T-helper 1 cell treated with Interleukin-12 subunit alpha and Interleukin-12 subunit beta and Interleukin-4 antibody, amounts not matched to agents 30 μg/mL and 1 μg/mL, for 36 hours (primary cell): ENCODE results near the gene SIX3.

Experiments used
- H3K27ac Mint-ChIP-seq: one replicate; pipeline ENCODE4 v1.8.0; 2021; ENCODE audit warnings: mild to moderate bottlenecking, mixed read lengths
- H3K27me3 Mint-ChIP-seq: one replicate; pipeline ENCODE4 v1.8.0; 2021; ENCODE audit warnings: low read depth, mixed read lengths
- H3K36me3 Mint-ChIP-seq: one replicate; pipeline ENCODE4 v1.8.0; 2021; ENCODE audit warnings: low read depth, mixed read lengths
- H3K4me1 Mint-ChIP-seq: one replicate; pipeline ENCODE4 v1.8.0; 2021; ENCODE audit warnings: low read depth, mixed read lengths
- H3K4me3 Mint-ChIP-seq: one replicate; pipeline ENCODE4 v1.8.0; 2021; ENCODE audit warnings: mild to moderate bottlenecking, moderate library complexity, mixed read lengths
- H3K9me3 Mint-ChIP-seq: one replicate; pipeline ENCODE4 v1.8.0; 2021; ENCODE audit warnings: mixed read lengths

The SIX3 gene

DNA sequence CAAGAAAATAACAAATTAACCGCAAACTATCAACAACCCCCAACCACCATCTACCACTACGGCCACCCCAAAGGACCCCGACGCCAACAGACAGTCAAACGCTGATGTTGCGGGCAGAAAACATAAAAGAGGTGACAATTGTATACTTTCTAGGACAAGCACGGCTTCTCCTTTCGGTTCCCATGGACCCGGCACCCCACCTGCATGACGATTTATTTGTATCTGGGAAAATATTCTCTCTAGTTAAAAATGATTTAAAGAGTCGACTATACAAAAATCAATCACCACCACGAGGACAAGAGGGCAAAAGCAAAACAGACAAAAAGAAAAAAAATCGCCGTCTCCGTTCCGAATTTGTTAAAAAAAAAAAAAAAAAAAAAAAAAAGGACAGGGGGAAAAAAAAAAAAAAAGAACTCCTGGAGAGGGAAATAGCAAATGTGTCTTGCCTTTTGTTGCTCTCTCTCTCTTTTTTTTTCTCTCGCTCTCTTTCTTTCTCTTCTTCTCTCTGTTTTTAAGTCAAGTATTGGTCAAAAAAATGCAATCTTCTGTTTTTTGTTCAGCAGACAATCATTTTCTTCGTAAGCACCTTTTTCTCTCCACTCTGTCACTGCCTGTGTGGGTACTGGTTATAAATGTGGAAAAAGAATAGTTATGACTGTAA, 3.6 kb downstream of the SIX3 start:
- H3K4me3 Mint-ChIP-seq, result no peak overlapping the region
- no peaks in the 10 kb centered on the region for H3K36me3 Mint-ChIP-seq
- peaks cover 9% of the 10 kb centered on the region for H3K4me1 Mint-ChIP-seq
- H3K27me3 Mint-ChIP-seq, result peaks cover 88% of the 10 kb centered on the region
- no peaks in the 10 kb centered on the region for H3K9me3 Mint-ChIP-seq
- peak overlapping the region; percentile 60 for H3K27ac Mint-ChIP-seq

GRCh38 chr2:44945676-44946371, 4.3 kb downstream of the SIX3 start:
- no peak overlapping the region for H3K27ac Mint-ChIP-seq
- no peak overlapping the region for H3K4me3 Mint-ChIP-seq
- no peaks in the 10 kb centered on the region for H3K9me3 Mint-ChIP-seq
- H3K4me1 Mint-ChIP-seq, result peaks cover 9% of the 10 kb centered on the region
- no peaks in the 10 kb centered on the region for H3K36me3 Mint-ChIP-seq
- H3K27me3 Mint-ChIP-seq, result peaks cover 88% of the 10 kb centered on the region

DNA sequence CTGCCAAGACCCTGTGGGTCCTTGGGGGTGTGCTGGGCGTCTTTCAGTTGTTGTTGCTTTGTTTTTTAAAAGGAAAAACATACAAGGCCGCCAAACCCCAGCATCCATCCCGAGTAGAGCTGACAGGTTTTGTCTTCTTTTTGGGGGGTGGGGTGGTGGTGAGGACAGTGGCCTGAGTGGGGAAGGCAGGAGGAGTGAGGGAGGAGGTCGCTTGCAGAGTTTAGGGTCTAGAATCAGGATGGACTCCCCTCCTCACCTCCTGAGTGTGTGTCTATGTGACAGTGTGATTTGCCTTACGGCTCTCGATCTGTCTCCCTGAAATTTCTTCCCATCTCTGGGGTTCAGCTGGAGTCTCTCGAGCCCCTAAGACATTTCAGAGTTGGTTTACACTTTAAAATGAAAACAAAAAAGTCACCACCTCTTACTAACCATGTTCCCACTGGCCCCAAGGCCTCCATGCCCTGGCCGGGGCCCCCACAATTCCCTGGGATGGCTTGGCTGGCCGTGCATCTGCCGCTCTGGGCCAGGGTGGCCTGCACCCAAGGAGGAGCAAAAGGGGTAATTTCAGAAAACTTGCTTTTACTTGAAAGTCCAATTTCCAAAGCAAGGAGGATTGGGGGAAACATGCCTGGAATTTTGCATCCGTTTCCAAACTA, 5.0 kb downstream of the SIX3 start:
- H3K27me3 Mint-ChIP-seq, result peaks cover 88% of the 10 kb centered on the region
- H3K9me3 Mint-ChIP-seq, result no peaks in the 10 kb centered on the region
- no peaks in the 10 kb centered on the region for H3K36me3 Mint-ChIP-seq
- H3K4me1 Mint-ChIP-seq, result peaks cover 6% of the 10 kb centered on the region
- no peak overlapping the region for H3K27ac Mint-ChIP-seq
- no peak overlapping the region for H3K4me3 Mint-ChIP-seq

DNA sequence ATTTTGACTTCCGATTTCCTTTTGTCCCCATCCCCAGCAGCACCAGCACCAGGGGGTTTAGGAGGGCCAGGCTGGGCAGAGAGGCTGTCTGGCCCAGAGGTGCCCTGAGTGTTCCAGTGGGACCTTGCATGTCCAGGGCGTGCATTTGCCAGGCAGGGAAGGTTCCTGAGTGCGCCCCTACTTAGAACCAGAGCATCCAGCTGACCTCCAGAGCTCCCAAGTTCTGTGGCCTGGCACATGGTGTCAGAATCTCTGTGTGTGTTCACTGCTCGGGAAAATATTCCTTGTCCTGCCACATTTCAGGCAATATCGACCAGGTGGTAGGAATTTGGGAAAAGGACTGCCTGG, 5.5 kb downstream of the SIX3 start:
- Mint-ChIP-seq H3K9me3 (no peaks in the 10 kb centered on the region), H3K27me3 (peaks cover 86% of the 10 kb centered on the region), H3K27ac (no peak overlapping the region), H3K4me1 (peaks cover 3% of the 10 kb centered on the region), H3K36me3 (no peaks in the 10 kb centered on the region), H3K4me3 (no peak overlapping the region)

DNA sequence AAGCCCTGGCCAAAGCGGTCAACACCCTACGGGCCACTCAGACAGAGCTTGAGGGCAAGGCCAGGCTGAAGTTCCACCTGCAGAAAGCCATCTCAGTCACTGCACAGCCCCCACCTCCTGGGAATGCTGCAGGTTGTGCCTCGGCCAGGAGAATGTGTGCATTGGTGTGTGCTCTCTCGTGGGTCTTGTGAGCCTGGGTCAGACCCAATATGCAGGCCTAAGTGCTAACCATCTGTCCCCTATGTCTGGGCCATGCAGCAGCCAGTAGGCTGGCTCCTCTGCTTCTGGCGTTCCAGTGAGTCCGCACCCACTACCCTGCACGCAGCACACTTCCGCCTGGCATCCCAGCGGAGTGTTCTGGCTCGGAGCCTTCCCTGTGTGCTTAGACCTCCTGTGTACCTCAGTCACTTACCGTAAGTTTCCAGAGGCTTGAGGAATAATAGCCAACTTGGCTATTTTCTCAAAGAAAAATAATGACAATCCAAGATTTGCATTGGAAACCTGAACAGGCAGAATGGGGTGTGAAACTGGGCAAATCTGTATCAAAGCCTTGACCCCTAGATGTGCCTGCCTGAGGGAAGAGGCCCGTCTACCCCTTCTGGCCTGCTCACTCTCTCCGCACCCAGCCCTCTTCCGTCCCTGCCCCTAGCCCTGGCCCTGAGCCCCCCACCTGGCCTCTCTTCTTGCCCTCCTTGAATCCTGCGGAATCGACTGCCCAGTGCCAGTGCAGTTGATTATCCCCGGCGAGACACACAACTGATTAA, 7.2 kb downstream of the SIX3 start:
- Mint-ChIP-seq H3K9me3 (no peaks in the 10 kb centered on the region), H3K4me1 (peaks cover 5% of the 10 kb centered on the region), H3K4me3 (no peak overlapping the region), H3K36me3 (no peaks in the 10 kb centered on the region), H3K27ac (no peak overlapping the region), H3K27me3 (peaks cover 88% of the 10 kb centered on the region)

GRCh38 chr2:44949329-44950151, 8.0 kb downstream of the SIX3 start:
- Mint-ChIP-seq H3K9me3 (no peaks in the 10 kb centered on the region), H3K27me3 (peaks cover 91% of the 10 kb centered on the region), H3K36me3 (no peaks in the 10 kb centered on the region), H3K4me3 (no peak overlapping the region), H3K27ac (no peak overlapping the region), H3K4me1 (peaks cover 5% of the 10 kb centered on the region)

- Mint-ChIP-seq H3K4me3 (no peak overlapping the region), H3K4me1 (peaks cover 8% of the 10 kb centered on the region)
Measured at GRCh38 chr2:44950646-44951045, 9.1 kb downstream of the SIX3 start.

GRCh38 chr2:44951124-44951523, 9.6 kb downstream of the SIX3 start:
- Mint-ChIP-seq H3K36me3 (no peaks in the 10 kb centered on the region), H3K9me3 (no peaks in the 10 kb centered on the region), H3K27me3 (peaks cover 89% of the 10 kb centered on the region), H3K4me1 (peaks cover 11% of the 10 kb centered on the region), H3K4me3 (no peak overlapping the region), H3K27ac (no peak overlapping the region)

More at GRCh38 chr2:44950646-44951045, 9.1 kb downstream of the SIX3 start:
- Mint-ChIP-seq H3K36me3 (no peaks in the 10 kb centered on the region), H3K27me3 (peaks cover 89% of the 10 kb centered on the region), H3K9me3 (no peaks in the 10 kb centered on the region), H3K27ac (no peak overlapping the region)

DNA sequence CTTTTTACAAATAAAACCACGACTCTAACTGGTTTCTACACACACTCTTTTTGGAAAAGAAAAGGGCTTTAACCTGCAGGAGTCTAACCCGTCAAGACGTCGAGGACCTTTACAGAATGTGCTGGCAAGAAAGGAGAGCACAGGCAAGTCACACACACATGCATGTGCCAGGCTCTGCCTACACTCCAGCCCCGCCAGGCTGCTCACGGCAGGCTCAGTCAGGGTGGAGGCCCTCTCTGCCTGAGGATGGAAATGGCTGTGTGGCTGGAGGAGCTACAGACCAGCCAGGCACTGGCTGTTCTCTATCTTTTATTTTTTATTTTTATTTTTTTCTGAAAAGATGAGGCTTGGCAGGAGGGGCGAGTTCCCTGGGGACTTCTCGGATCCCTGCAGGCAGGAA, 10.2 kb downstream of the SIX3 start:
- no peaks in the 10 kb centered on the region for H3K9me3 Mint-ChIP-seq
- H3K4me1 Mint-ChIP-seq, result peaks cover 11% of the 10 kb centered on the region
- H3K27me3 Mint-ChIP-seq, result peaks cover 92% of the 10 kb centered on the region
- H3K27ac Mint-ChIP-seq, result no peak overlapping the region
- H3K36me3 Mint-ChIP-seq, result no peaks in the 10 kb centered on the region
- no peak overlapping the region for H3K4me3 Mint-ChIP-seq

- peaks cover 11% of the 10 kb centered on the region for H3K4me1 Mint-ChIP-seq
- no peak overlapping the region for H3K4me3 Mint-ChIP-seq
- no peaks in the 10 kb centered on the region for H3K36me3 Mint-ChIP-seq
- H3K27me3 Mint-ChIP-seq, result peaks cover 92% of the 10 kb centered on the region
- H3K27ac Mint-ChIP-seq, result no peak overlapping the region
- no peaks in the 10 kb centered on the region for H3K9me3 Mint-ChIP-seq
Measured at GRCh38 chr2:44952143-44952805, 10.8 kb downstream of the SIX3 start.

DNA sequence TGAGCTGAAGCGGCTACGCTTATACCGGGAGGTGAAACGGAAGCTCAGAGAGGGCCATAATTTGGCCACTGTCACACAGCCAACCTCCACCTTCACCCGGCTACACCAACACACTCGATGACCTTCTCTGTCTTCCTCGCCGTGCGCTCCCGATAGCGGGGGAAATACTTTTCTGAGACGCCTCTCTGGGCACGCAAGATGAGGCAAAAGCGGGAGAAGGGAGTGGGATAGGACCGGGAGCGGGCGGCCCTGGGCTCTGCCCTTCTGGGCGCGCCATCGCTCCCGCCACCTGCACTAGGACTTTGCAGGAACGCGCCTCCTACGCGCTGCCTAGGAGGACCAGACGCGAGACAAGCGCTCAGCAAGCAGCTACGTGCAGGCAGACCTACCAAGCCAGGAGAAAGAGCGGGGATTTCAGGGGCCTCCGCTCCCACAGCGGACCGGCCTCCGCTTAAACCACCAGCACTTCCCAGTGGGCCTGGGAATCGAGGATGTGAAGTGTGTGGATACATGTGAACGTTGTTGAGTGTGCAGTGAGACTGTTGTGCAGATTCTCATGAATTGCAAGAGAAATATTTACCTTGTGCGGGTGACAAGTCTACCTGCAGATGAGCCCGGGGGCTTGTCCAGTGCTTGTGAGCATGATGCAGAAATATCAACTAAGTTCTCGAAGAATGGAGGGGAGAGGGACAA, 11.4 kb downstream of the SIX3 start:
- peaks cover 85% of the 10 kb centered on the region for H3K27me3 Mint-ChIP-seq
- H3K36me3 Mint-ChIP-seq, result no peaks in the 10 kb centered on the region
- H3K4me1 Mint-ChIP-seq, result peaks cover 11% of the 10 kb centered on the region
- H3K9me3 Mint-ChIP-seq, result no peaks in the 10 kb centered on the region
- H3K4me3 Mint-ChIP-seq, result no peak overlapping the region
- no peak overlapping the region for H3K27ac Mint-ChIP-seq

- Mint-ChIP-seq H3K27me3 (peaks cover 82% of the 10 kb centered on the region), H3K4me3 (no peak overlapping the region), H3K27ac (peak overlapping the region; percentile 28), H3K9me3 (no peaks in the 10 kb centered on the region), H3K4me1 (peaks cover 11% of the 10 kb centered on the region), H3K36me3 (no peaks in the 10 kb centered on the region)
Measured at GRCh38 chr2:44953499-44953883, 12.0 kb downstream of the SIX3 start.

DNA sequence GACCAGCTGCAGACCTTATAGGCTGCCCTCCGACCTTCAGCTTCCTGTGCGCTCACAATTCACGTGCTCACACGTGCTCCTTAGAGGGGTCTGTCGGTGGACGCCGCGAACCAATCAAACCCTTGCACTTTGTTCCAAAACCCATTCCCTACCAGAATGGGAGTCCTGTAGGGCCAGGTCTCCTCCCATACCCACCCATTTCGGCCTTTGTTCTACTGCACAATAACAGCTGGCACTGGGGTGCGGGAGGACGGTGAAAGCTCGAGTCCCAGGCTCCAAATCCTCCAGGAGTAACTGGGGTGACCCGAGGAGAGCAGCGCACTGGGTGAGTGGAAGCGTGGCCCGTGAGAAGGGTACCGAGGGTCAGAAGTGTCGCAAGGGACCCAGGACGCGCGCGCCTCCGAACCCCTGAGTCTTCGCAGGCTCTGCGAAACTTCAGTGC, 13.0 kb downstream of the SIX3 start:
- Mint-ChIP-seq H3K9me3 (no peaks in the 10 kb centered on the region), H3K4me1 (peaks cover 11% of the 10 kb centered on the region), H3K27me3 (peaks cover 74% of the 10 kb centered on the region), H3K4me3 (no peak overlapping the region), H3K27ac (no peak overlapping the region), H3K36me3 (no peaks in the 10 kb centered on the region)
